ENCODE results near the gene TMC3.

GRCh38 chr15:81304226-81304625 lies 69.8 kb downstream of the TMC3 start:
- TF ChIP-seq, protein P1, sequence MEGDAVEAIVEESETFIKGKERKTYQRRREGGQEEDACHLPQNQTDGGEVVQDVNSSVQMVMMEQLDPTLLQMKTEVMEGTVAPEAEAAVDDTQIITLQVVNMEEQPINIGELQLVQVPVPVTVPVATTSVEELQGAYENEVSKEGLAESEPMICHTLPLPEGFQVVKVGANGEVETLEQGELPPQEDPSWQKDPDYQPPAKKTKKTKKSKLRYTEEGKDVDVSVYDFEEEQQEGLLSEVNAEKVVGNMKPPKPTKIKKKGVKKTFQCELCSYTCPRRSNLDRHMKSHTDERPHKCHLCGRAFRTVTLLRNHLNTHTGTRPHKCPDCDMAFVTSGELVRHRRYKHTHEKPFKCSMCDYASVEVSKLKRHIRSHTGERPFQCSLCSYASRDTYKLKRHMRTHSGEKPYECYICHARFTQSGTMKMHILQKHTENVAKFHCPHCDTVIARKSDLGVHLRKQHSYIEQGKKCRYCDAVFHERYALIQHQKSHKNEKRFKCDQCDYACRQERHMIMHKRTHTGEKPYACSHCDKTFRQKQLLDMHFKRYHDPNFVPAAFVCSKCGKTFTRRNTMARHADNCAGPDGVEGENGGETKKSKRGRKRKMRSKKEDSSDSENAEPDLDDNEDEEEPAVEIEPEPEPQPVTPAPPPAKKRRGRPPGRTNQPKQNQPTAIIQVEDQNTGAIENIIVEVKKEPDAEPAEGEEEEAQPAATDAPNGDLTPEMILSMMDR (IDR thresholded peaks at IDR 0.05): no peak
- no peak for TF ChIP-seq POLR2A (IDR thresholded peaks at IDR 0.05)
- TF ChIP-seq EP300 (IDR thresholded peaks at IDR 0.05): no peak
- no peak for TF ChIP-seq POLR2AphosphoS5 (IDR thresholded peaks at IDR 0.05)
